GM18498 (cell line): ENCODE measurements around the gene ARHGDIG.

Experiments used
- ATAC-seq: cut with Tn5 transposase; IDR thresholded peaks from one replicate; pipeline ENCODE4 v1.9.1; 2021; ENCODE audit warnings: mild to moderate bottlenecking, moderate library complexity; ENCODE audit not compliant: unreplicated experiment

The ARHGDIG gene

GRCh38 chr16:293043-293775 lies 12.8 kb downstream of the ARHGDIG start:
- ATAC-seq, result no peak

DNA sequence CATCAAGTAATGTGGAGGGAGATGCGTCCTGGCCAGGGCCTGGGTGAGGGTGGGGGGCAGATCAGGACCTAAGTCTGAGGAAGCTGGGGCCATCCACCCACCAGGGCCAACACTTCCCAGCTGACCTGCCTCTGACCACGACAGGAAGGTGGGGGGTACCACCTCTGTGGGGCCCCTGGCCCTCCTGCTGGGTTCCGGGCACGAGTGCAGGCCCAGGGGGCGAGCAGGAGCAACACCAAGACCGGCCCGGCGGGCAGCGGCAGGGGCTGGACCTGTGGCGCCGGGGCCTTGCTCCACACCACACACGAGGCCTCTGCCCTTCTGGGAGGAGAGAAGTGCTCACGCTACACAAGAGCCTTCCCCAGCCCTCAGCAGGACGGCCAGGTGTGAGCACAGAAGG lies 15.9 kb downstream of the ARHGDIG start:
- ATAC-seq, result no peak

DNA sequence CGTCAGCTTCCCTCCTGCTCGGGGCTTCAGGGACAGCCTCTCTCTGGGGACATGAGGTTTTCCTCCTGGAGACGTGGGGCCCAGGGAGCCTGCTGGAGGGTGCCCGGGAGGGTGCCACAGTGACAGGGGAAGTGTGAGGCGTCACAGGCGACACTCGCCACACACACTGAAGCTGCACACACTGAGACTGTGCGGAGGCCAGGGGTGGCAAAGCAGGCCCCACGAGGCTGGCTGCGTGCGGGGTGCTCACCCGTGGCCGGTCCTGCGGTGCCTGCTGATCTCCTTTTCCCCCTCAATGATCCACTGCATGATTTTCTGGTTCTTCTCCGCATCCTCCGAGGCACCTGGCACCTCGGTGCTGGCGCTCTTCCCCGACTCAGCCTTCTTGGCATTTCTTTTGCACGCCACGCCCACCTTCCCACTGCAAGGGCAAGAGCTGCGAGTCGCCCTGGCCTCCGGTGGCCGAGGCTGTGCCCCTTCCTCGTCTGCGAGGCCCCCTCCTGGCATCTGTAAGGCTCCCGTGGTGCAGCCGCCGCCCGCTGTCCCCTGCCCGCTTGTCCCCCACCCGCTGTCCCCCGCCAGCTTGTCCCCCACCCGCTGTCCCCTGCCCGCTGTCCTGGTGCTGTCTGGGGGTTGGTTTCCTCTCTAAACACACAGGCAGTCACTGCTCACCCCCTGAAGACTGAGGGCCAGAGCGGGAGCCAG lies 16.6 kb downstream of the ARHGDIG start:
- ATAC-seq, result no peak

- no peak for ATAC-seq
Observed at GRCh38 chr16:297832-298231, 17.4 kb downstream of the ARHGDIG start.

DNA sequence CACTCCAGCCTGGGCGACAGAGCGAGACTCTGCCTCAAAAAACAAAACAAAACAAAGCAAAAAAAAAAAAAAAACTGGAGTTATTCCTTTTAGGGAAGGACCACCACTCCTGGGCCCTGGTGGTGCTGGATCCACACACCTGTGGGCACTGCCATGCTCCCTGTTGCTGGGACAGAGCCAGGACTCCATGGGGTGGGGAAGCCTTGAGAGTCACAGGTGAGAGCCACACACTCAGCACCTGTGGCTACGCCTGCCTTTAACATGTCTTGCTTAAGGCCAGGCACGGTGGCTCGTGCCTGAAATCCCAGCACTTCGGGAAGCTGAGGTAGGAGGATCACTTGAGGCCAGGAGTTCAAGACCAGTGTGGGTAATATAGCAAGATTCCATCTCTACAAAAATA lies 20.8 kb downstream of the ARHGDIG start:
- ATAC-seq, result no peak

- no peak for ATAC-seq
Observed at GRCh38 chr16:301950-302349, 21.6 kb downstream of the ARHGDIG start.

- no peak for ATAC-seq
Observed at GRCh38 chr16:303760-304505, 23.5 kb downstream of the ARHGDIG start.

DNA sequence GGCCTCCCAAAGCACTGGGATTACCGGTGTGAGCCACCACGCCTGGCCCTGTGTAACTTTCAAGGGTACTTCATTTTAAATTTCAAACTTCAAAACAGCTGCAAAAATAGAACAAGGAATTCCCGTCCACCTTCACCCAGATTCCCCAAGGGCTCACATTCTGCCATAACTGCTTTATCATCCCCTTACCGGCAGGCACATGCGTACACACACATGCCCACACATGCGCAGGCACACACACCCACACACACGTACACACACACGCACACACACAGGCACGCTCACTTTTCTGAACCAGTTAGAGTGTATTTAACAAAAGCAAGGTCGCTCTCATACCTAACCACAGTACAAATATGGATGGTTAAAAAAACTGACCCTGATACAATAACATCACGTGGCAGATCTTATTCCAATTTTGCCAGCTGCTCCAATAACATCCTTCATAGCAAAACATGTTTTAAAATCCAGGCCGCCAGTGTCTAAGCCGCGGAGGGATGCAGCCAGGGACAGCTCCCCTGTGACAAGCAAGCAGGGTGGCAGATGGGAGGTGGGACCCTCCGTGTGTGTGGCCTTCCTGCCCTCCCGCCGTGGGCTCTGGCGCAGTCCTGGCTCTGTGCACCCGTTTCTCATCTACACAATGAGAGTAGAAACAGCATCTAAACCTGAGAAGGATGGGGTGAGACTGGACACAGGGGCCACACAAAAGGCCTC lies 25.7 kb downstream of the ARHGDIG start:
- ATAC-seq, result no peak

GRCh38 chr16:306911-307370 lies 26.6 kb downstream of the ARHGDIG start:
- no peak for ATAC-seq

GRCh38 chr16:307691-308312 lies 27.4 kb downstream of the ARHGDIG start:
- no peak for ATAC-seq

DNA sequence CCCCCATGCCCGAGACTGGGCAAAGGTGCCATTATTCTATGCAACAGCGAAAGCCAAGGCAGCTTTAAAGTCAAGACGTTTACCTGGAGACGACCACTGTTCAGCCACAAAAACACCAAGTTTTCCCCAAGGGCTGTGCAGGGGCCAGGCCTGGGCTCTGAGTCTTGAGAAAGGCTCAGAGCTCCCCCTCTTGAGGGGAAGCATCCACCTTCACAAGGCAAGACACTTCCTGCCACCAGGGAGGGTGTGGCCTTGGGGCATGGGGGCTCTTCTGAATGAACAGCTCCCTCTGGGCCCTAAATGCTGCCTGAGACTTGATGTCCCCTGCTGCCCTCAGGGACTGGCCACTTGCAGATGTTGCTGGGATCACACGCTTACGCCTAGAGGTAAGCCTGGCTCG lies 29.1 kb downstream of the ARHGDIG start:
- no peak for ATAC-seq

DNA sequence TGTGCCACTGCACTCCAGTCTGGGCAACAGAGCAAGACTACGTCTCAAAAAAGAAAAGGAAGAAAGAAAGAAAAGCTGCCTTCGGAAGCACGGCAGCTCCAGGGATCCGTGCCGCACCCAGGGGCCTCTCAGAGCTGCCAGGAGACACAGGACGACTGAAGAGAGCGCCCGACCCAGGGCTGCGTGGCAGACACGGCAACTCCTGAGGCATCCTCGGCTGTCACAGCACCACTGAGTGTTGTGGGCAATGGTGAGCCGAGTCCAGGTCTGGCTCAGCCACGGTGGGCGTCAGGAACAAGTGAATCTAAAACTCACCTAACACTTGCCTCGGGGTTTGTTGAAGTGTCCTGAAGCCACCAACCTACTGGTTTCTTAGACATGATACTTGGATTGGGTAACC lies 31.3 kb downstream of the ARHGDIG start:
- no peak for ATAC-seq

DNA sequence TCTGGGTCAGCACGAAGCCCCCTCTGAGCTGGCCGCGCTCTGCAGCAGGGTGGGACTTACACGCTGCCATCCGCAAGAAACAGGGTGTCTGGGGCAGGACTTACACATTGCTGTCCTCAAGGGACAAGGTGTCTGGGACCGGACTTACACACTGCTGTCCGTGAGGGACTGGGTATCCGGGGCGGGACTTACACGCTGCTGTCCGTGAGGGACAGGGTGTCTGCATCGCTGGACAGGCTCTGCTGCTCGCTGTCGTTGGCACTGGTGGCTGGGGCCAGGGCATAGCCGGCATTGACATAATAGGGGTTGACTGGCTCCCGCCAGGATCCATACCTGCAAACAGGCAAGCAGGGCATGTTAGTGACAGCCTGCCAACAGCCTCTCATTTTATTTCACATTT lies 34.0 kb downstream of the ARHGDIG start:
- ATAC-seq, result no peak

GRCh38 chr16:314795-315299 lies 34.5 kb downstream of the ARHGDIG start:
- no peak for ATAC-seq

GRCh38 chr16:316741-317464 lies 36.5 kb downstream of the ARHGDIG start:
- no peak for ATAC-seq

GRCh38 chr16:317583-317982 lies 37.2 kb downstream of the ARHGDIG start:
- no peak for ATAC-seq

GRCh38 chr16:318628-319027 lies 38.2 kb downstream of the ARHGDIG start:
- no peak for ATAC-seq

DNA sequence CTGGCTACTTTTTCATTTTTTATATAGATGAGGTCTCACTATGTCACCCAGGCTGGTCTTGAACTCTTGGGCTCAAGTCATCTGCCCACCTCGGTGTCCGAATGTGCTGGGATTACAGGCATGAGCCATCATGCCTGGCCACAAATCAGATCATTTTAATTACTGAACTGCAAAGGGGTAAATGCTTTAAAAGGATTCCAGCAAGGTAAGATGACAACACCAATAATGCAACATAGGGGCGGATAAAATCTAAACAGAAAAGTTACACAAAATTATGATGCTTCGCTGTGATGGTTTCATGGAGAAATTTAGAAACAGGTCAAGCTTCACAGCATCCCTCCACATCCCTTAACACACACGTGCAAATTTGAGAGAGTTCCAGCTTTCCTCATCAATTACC lies 39.8 kb downstream of the ARHGDIG start:
- ATAC-seq, result no peak

- no peak for ATAC-seq
Observed at GRCh38 chr16:321532-321931, 41.1 kb downstream of the ARHGDIG start.
